ENCODE data around the gene UQCRQ. TPM values are rescaled to one million over a fixed set of nuclear protein-coding genes. Genes with fewer than 3 reads are reported as not detected.

UQCRQ gene
- total and polyA plus RNA-seq, 12 donors, result 141 to 807 (median 522) TPM

GRCh38 chr5:132825033-132825833 lies 41.2 kb upstream of the UQCRQ start:
- Histone ChIP-seq H3K9me3 (replicated peaks in 1 of 3) (no peaks in the 10 kb centered on the region), H3K27ac (no peak overlapping the region), H3K4me3 (no peak overlapping the region), H3K36me3 (replicated peaks in 1 of 2) (no peaks in the 10 kb centered on the region), H3K27me3 (no peaks in the 10 kb centered on the region), H3K4me1 (replicated peaks in 1 of 2) (peaks cover 7 to 16% of the 10 kb centered on the region in 2 donors)
- TF ChIP-seq POLR2A (IDR thresholded peaks at IDR 0.05) (no peak), CTCF (IDR thresholded peaks at IDR 0.05) (no peak)
- intact Hi-C loops (cut with DNase I), result no loop called here
- no peak for DNase-seq
- WGBS, 4 donors, result 61 to 93% (median 71%) methylated on average over 3 to 71 of the region's 71 CpGs

GRCh38 chr5:132825834-132826391 lies 40.5 kb upstream of the UQCRQ start:
- Histone ChIP-seq H3K36me3 (replicated peaks in 1 of 2) (no peaks in the 10 kb centered on the region), H3K9me3 (replicated peaks in 1 of 3) (no peaks in the 10 kb centered on the region), H3K27me3 (no peaks in the 10 kb centered on the region), H3K4me3 (no peak overlapping the region), H3K4me1 (replicated peaks in 1 of 2) (peaks cover 7 to 16% of the 10 kb centered on the region in 2 donors), H3K27ac (no peak overlapping the region)
- TF ChIP-seq CTCF (IDR thresholded peaks at IDR 0.05) (no peak), POLR2A (IDR thresholded peaks at IDR 0.05) (no peak)
- no peak for DNase-seq
- intact Hi-C loops (cut with DNase I), result no loop called here
- 62 to 78% (median 70%) methylated on average over 24 to 43 of the region's 43 CpGs for WGBS, 4 donors

- H3K27me3 ChIP-seq, result no peaks in the 10 kb centered on the region
- no peaks in the 10 kb centered on the region for H3K9me3 ChIP-seq (replicated peaks in 1 of 3)
- no peaks in the 10 kb centered on the region for H3K36me3 ChIP-seq (replicated peaks in 1 of 2)
- TF ChIP-seq CTCF (IDR thresholded peaks at IDR 0.05) (no peak), POLR2A (IDR thresholded peaks at IDR 0.05) (no peak)
- DNase-seq, result no peak
- WGBS, 4 donors, result 72 to 85% (median 79%) methylated on average over 6 of the region's 6 CpGs
- no peak overlapping the region for H3K27ac ChIP-seq
- intact Hi-C loops (cut with DNase I), result no loop called here
- H3K4me1 ChIP-seq (replicated peaks in 1 of 2), result peaks cover 7 to 16% of the 10 kb centered on the region in 2 donors
- H3K4me3 ChIP-seq, result no peak overlapping the region
Observed at GRCh38 chr5:132826424-132827082, 39.9 kb upstream of the UQCRQ start.

GRCh38 chr5:132827943-132828673 lies 38.3 kb upstream of the UQCRQ start:
- Histone ChIP-seq H3K4me1 (replicated peaks in 1 of 2) (peaks cover 7 to 12% of the 10 kb centered on the region in 2 donors), H3K27ac (no peak overlapping the region), H3K27me3 (no peaks in the 10 kb centered on the region), H3K36me3 (replicated peaks in 1 of 2) (no peaks in the 10 kb centered on the region), H3K4me3 (no peak overlapping the region), H3K9me3 (replicated peaks in 1 of 3) (no peaks in the 10 kb centered on the region)
- TF ChIP-seq CTCF (IDR thresholded peaks at IDR 0.05), result no peak
- no peak for TF ChIP-seq POLR2A (IDR thresholded peaks at IDR 0.05)
- no peak for DNase-seq
- 90 to 100% (median 93%) methylated on average over 3 to 4 of the region's 4 CpGs for WGBS, 4 donors
- intact Hi-C loops (cut with DNase I), result no loop called here

All from adrenal gland (tissue), 12 donors.